Panc1 (cell line): ENCODE results near the gene CCDC192. TPM values are rescaled to one million over a fixed set of nuclear protein-coding genes. Genes with fewer than 3 reads are reported as not detected.
A peak's percentile ranks its signal among the peaks of the same experiment; 100 is the strongest.

Experiments
- ATAC-seq: fragments of 200-7000 bp; cut with Tn5 transposase; 2 replicates; pipeline ENCODE4 v1.9.1; 2020; ENCODE audit warnings: mild to moderate bottlenecking, moderate library complexity
- BruUV-seq: library from RNA; stranded (reverse); fragments of 400-500 nt; replicated peaks from 2 replicates; lab custom pipeline; 2021; lab: Mats Ljungman, UMichigan
- CTCF ChIA-PET: fragments of 300-600 bp; sonication (Branson Sonifier 250); formaldehyde crosslinking; loops from one replicate; lab custom pipeline; 2022; ENCODE audit warnings: antibody characterized with exemption; lab: Charles Lee
- POLR2A ChIA-PET: fragments of 300-600 bp; sonication (Branson Sonifier 250); formaldehyde crosslinking; loops from one replicate; lab custom pipeline; 2022; ENCODE audit warnings: antibody characterized with exemption; lab: Charles Lee
- DNase-seq: peaks from one replicate; pipeline ENCODE4 v3.0.0-alpha.2; 2010; ENCODE audit warnings: low read depth, low spot score
- H3K27ac ChIP-seq: 2 replicates; pipeline ENCODE4 v1.5.1; 2011; ENCODE audit warnings: mild to moderate bottlenecking, low read length, inconsistent platforms
- H3K27me3 ChIP-seq: fragments of 200-500 bp; sonication (Bioruptor generic); 2 replicates; pipeline ENCODE4 v1.6.0; 2014; ENCODE audit warnings: low read length, inconsistent platforms; ENCODE audit not compliant: control insufficient read depth, insufficient read depth
- H3K36me3 ChIP-seq: fragments of 200-500 bp; sonication (Bioruptor generic); 2 replicates; pipeline ENCODE4 v1.5.1; 2014; ENCODE audit warnings: inconsistent platforms, mild to moderate bottlenecking, low read length, moderate library complexity; ENCODE audit not compliant: control insufficient read depth, insufficient read depth
- H3K4me1 ChIP-seq: 2 replicates; pipeline ENCODE4 v1.5.1; 2011; ENCODE audit warnings: inconsistent platforms, mild to moderate bottlenecking, low read length, moderate library complexity; ENCODE audit not compliant: control insufficient read depth, insufficient read depth
- H3K4me3 ChIP-seq, 2 experiments: 2 replicates each; pipeline ENCODE4 v1.5.1; 2011 to 2012; ENCODE audit warnings: low read depth in 2 of 2, low read length in 2 of 2, mild to moderate bottlenecking in 2 of 2, inconsistent platforms in 1 of 2, moderate library complexity in 1 of 2
- H3K9me3 ChIP-seq: fragments of 200-500 bp; sonication (Bioruptor generic); 2 replicates; pipeline ENCODE4 v1.5.1; 2014; ENCODE audit warnings: low read depth, mild to moderate bottlenecking, inconsistent platforms, low read length, moderate library complexity; ENCODE audit not compliant: control insufficient read depth, insufficient read depth
- CTCF ChIP-seq: fragments of 450-650 bp; IDR thresholded peaks from 2 replicates; pipeline ENCODE4 v1.5.1; 2017; ENCODE audit warnings: mild to moderate bottlenecking
- POLR2AphosphoS5 ChIP-seq: IDR thresholded peaks from 2 replicates; pipeline ENCODE4 v1.6.1; 2012; ENCODE audit warnings: mild to moderate bottlenecking, low read depth, low read length, moderate library complexity
- REST ChIP-seq, 2 experiments: IDR thresholded peaks; 2 replicates each; pipeline ENCODE4 v1.6.1; 2011 to 2012; ENCODE audit warnings: low read depth in 2 of 2, control low read depth in 1 of 2, low read length in 1 of 2, mild to moderate bottlenecking in 1 of 2, moderate library complexity in 1 of 2; ENCODE audit not compliant: insufficient read depth in 1 of 2
- SIN3A ChIP-seq: IDR thresholded peaks from 2 replicates; pipeline ENCODE4 v1.6.1; 2012; ENCODE audit warnings: low read depth, mild to moderate bottlenecking, low read length, moderate library complexity, borderline replicate concordance; ENCODE audit not compliant: insufficient read depth
- TCF7L2 ChIP-seq: IDR thresholded peaks from 2 replicates; pipeline ENCODE4 v1.6.1; 2011; ENCODE audit warnings: mild to moderate bottlenecking, low read depth, low read length, inconsistent platforms
- in situ Hi-C: cut with HindIII; loops from 2 replicates; pipeline ENCODE4 v1.10.0; 2016; ENCODE audit warnings: low sequenced_read_pairs, low pct_unique_long_range_greater_than_20kb
- intact Hi-C: fragments of 100-400 bp; cut with micrococcal nuclease; formaldehyde crosslinking; loops from one replicate; pipeline ENCODE4 v1.10.0; 2022; ENCODE audit not compliant: unreplicated experiment
- total RNA-seq: library from RNA; stranded (reverse); gene quantifications from one replicate; pipeline ENCODE4 v1.2.1, GENCODE V29; 2021; ENCODE audit not compliant: unreplicated experiment

CCDC192 gene
- total RNA-seq, 1 experiment from 2014 or later = not detected

GRCh38 chr5:127754706-127755105 lies 51.5 kb downstream of the CCDC192 start:
- Histone ChIP-seq H3K36me3 (no peaks in the 10 kb centered on the region), H3K4me3 (no peak overlapping the region), H3K4me1 (no peaks in the 10 kb centered on the region), H3K27ac (no peak overlapping the region), H3K9me3 (no peaks in the 10 kb centered on the region), H3K27me3 (no peaks in the 10 kb centered on the region)
- in situ Hi-C loops = no loop called here
- DNase-seq (no peak), ATAC-seq (no peak)
- ChIA-PET POLR2A (no interaction called here), CTCF (interaction anchor here (0.5 kb wide), 1 partner anchor 1101 kb away, joined by 14 read pairs; no protein-coding TSS in a partner anchor)
- BruUV-seq = no TSS peak
- no peak for TF ChIP-seq TCF7L2
- TF ChIP-seq REST (IDR thresholded peaks at IDR 0.05; ENCODE audit: insufficient read depth in 1 of 2, low read depth in 2 of 2, low read length in 1 of 2) = no peak
- no peak for TF ChIP-seq CTCF
- TF ChIP-seq POLR2AphosphoS5 = no peak
- TF ChIP-seq SIN3A = no peak
- intact Hi-C loops = loop anchor here (5.0 kb wide), 1 partner anchor 448 kb away; no protein-coding TSS in a partner anchor

GRCh38 chr5:127757576-127757975 lies 54.4 kb downstream of the CCDC192 start:
- no peak for TF ChIP-seq SIN3A
- peak; percentile 46 for TF ChIP-seq CTCF
- H3K27ac ChIP-seq = no peak overlapping the region
- intact Hi-C loops = loop anchor here (5.0 kb wide), 1 partner anchor 445 kb away; no protein-coding TSS in a partner anchor
- no peak overlapping the region for H3K4me3 ChIP-seq
- CTCF ChIA-PET = no interaction called here
- POLR2A ChIA-PET = no interaction called here
- H3K4me1 ChIP-seq = no peaks in the 10 kb centered on the region
- H3K9me3 ChIP-seq = no peaks in the 10 kb centered on the region
- DNase-seq (peak; percentile 47), ATAC-seq (no peak)
- no TSS peak for BruUV-seq
- H3K36me3 ChIP-seq = no peaks in the 10 kb centered on the region
- no peaks in the 10 kb centered on the region for H3K27me3 ChIP-seq
- in situ Hi-C loops = no loop called here
